GM19467 (cell line): ENCODE results near the gene TNPO2.
"Not testable (repeated sequence)": the region's sequence is repeated elsewhere in the genome, so short reads cannot be mapped to it uniquely, and the experiment has no call there.

ENCODE experiments used
- ATAC-seq: cut with Tn5 transposase; IDR thresholded peaks from one replicate; pipeline ENCODE4 v1.9.1; 2021; ENCODE audit warnings: mild to moderate bottlenecking, moderate library complexity; ENCODE audit not compliant: unreplicated experiment

Gene TNPO2

GRCh38 chr19:12706332-12706718, 17.4 kb downstream of the TNPO2 start:
- no peak for ATAC-seq

GRCh38 chr19:12705654-12706331, 17.9 kb downstream of the TNPO2 start:
- no peak for ATAC-seq

DNA sequence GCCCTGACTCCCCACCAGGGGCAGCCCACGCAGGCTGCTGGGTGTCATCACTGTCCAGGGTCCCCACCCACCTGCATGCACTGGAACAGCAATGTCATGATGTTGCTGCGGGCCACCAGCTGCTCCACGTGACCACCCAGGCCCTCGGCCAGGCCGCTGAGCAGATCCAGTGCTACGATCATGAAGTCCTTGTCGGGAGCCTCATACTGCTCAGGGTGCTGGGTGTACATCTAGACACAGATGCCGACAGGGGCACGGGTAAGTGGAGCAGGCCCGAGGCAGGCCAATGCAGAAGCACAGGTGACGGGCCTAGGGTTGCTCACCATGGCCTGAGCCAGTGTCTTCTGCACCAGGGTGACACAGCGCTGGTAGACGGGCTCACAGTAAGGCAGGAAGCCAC, 18.6 kb downstream of the TNPO2 start:
- no peak for ATAC-seq

GRCh38 chr19:12703046-12703445, 20.7 kb downstream of the TNPO2 start:
- no peak for ATAC-seq

DNA sequence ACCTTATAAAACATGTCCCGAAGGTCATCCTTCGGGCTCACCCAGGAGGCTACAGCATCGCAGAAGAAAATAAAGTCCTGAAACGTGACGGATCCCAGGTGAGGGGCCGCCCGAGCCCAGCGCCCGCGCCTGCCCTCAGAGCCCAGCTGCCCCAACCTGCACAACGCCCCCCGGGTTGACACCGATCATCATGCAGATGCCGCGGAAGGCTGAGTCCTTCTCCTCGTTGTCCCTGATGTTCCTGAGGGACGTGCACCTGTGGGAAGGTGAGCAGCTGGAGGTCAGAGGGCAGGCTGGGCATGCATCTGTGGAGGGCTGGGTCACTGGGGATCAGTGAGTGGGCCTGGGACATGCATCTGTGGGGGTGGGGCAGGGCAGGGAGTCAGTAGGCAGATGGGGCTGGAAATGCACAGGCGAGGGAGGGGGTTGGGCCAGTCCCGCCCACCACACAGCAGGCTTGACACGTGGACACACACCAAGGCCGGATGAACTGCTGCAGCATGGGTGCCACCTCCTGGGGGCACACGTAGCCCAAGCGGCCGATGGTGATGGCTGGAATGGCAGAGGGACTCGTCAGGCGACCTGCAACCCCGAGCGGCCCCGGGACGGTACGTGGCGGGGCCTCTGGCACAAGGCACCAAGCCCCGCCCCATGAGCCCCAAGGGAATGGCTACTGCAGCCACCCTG, 22.0 kb downstream of the TNPO2 start:
- ATAC-seq, result no peak

- ATAC-seq, result no peak
Observed at GRCh38 chr19:12698138-12698537, 25.6 kb downstream of the TNPO2 start.

DNA sequence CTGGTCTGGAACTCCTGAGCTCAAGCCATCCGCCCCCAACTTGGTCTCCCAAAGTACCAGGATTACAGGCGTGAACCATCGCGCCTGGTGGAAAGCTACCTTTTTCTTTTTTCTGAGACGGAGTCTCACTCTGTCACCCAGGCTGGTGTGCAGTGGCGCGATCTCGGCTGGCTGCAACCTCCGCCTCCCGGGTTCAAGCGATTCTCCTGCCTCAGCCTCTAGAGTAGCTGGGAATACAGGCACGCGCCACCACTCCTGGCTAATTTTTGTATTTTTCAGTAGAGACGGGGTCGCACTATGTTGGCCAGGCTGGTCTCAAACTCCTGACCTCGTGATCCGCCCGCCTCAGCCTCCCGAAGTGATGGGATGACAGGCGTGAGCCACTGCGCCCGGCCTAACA, 26.3 kb downstream of the TNPO2 start:
- not testable (repeated sequence) for ATAC-seq

DNA sequence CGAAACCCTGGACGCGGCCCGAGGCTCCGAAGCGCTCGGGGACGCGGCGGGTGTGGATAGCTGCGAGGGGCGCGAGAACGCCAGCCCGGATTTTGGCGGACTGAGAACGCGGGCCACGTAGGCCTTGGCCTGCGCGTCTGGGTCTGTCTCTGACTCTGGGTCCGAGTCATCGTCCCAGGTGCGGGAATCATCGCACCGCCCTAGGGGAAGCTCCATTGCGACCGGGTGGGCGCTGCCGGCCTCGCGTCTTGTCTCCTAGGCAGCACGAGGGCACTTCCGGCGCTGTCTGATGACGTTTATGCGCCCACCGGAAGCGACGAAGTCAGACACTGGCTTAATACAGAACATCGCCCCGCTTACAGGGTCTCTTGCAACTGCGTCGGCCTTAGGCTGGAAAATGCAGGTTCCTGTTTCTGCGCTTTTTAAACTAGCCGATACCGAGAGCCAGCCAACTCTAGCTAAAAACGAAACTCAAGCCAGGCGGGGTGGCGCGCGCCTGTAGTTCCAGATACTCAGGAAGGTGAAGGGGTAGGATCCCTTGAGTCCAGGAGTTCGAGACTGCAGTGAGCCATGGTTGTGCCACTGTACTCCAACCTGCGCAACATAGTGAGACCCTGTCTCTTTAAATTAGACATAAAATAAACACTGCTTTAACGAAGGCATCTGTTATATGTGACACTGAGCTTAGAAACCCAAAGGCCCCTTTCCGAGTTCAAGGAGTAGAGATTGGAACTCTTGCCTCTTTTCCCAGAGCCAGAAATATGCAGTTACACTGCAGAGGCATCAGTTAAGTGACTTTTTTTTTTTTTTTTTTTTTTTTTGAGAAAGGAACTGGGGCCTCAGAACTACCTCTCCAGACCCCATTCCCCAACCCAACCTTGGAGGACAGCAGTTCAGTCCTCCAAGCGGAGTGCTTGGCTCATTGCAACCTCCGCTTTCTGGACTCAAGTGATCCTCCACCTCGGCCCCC, 27.1 kb downstream of the TNPO2 start, which contains the start of gene FBXW9:
Gene FBXW9, minus strand, starts transcription at position 266 of the 970 bp plus-strand sequence. Its CDS starts 50 bp downstream, at position 216.
- ATAC-seq, result peak; percentile 67

DNA sequence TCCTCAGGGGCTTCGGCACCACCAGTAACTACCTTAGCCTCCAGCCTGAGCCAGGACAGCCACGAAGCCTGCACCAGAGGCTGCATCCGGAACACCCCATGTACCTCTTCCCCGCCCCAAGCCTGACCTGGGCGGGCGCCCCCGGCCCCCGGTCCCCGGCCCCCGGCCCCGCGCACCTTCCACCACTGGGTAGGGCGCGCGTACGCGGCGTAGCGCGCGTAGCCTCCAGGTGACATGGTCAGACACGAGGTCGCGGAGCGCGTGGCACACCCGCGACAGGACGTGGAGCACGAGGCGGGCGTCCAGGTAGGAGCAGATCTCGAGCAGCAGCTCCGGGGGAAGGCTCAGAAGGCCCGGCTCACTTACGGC, 27.8 kb downstream of the TNPO2 start:
- ATAC-seq, result no peak

DNA sequence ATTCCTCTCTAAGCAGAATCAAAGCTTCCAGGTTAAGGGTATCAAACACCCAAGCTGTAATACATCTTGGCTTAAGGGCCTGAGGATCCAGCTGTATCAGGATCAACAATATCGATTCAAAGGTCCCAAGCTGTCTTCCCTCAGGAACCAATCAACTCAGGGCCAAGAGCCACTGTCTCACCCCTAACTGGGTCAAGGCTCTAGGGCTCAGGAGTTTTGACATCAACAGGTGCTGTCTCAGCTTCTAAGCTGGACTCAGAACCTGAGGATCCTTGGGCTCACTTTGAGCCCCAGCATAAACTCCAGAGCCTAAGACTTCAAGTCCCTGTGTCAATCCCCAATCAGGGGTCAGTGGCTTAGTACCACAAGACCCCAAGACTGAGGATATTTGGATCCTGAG, 28.2 kb downstream of the TNPO2 start:
- no peak for ATAC-seq

GRCh38 chr19:12695096-12695495, 28.6 kb downstream of the TNPO2 start:
- ATAC-seq, result no peak

DNA sequence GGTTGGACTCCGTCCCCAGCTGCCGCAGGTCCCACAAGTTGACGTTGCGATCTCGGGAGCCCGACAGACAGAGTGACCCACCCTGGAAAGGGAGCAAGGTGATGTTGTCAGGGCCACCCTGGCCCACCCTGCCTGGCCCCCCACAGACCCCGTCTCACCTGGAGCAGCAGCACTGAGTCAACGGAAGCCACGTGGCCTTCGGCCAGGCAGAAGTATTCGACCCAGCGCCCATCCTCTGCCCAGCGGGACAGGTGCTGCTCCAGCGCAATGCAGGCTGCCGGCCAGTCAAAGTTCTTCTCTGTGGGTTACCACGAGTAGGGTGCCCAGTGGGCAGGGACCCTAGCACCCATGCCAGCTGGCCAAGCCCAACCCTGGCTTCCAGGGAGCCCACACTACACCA, 29.1 kb downstream of the TNPO2 start:
- ATAC-seq, result no peak

- no peak for ATAC-seq
Observed at GRCh38 chr19:12692960-12693359, 30.8 kb downstream of the TNPO2 start.

- ATAC-seq, result no peak
Observed at GRCh38 chr19:12689581-12690216, 34.0 kb downstream of the TNPO2 start.

- ATAC-seq, result no peak
Observed at GRCh38 chr19:12689012-12689411, 34.7 kb downstream of the TNPO2 start.

- no peak for ATAC-seq
Observed at GRCh38 chr19:12687496-12688196, 36.1 kb downstream of the TNPO2 start, which contains the start of gene GNG14. GNG14 (plus strand) TSS chr19:12687998; CDS start chr19:12688049, 51 bp downstream.

- no peak for ATAC-seq
Observed at GRCh38 chr19:12685831-12686230, 37.9 kb downstream of the TNPO2 start.

GRCh38 chr19:12681074-12681987, 42.4 kb downstream of the TNPO2 start, which contains the start of gene DHPS:
DHPS (minus strand) TSS chr19:12681880; CDS start chr19:12681766, 114 bp downstream.
- ATAC-seq, result peak; percentile 61

GRCh38 chr19:12680034-12680433, 43.7 kb downstream of the TNPO2 start:
- ATAC-seq, result no peak
